B cell (primary cell): ENCODE results near the gene GLP2R.

Source experiments
- EZH2 ChIP-seq: IDR thresholded peaks from 2 replicates; pipeline ENCODE4 v1.6.1; 2012; ENCODE audit warnings: borderline replicate concordance, low read depth, mild to moderate bottlenecking, moderate library complexity, low read length; ENCODE audit not compliant: insufficient read depth, poor library complexity, severe bottlenecking
- TF ChIP-seq, protein P1 (sequence below): fragments of 200-600 bp; IDR thresholded peaks from one replicate; pipeline ENCODE4 v1.8.0; 2022; ENCODE audit warnings: antibody characterized with exemption, mild to moderate bottlenecking

- TF ChIP-seq, protein P1, sequence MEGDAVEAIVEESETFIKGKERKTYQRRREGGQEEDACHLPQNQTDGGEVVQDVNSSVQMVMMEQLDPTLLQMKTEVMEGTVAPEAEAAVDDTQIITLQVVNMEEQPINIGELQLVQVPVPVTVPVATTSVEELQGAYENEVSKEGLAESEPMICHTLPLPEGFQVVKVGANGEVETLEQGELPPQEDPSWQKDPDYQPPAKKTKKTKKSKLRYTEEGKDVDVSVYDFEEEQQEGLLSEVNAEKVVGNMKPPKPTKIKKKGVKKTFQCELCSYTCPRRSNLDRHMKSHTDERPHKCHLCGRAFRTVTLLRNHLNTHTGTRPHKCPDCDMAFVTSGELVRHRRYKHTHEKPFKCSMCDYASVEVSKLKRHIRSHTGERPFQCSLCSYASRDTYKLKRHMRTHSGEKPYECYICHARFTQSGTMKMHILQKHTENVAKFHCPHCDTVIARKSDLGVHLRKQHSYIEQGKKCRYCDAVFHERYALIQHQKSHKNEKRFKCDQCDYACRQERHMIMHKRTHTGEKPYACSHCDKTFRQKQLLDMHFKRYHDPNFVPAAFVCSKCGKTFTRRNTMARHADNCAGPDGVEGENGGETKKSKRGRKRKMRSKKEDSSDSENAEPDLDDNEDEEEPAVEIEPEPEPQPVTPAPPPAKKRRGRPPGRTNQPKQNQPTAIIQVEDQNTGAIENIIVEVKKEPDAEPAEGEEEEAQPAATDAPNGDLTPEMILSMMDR = no peak
- no peak for TF ChIP-seq EZH2
Measured at GRCh38 chr17:9805769-9806168, 20.0 kb upstream of the GLP2R start.
